Endothelial cell (in vitro differentiated cells): ENCODE data around the gene NSMF. TPM values are rescaled to one million over a fixed set of nuclear protein-coding genes. Genes with fewer than 3 reads are reported as not detected.

Experiments
- DNase-seq: peaks from one replicate; pipeline ENCODE4 v3.0.0; 2021; ENCODE audit warnings: low spot score
- H3K27ac Mint-ChIP-seq: one replicate; pipeline ENCODE4 v1.8.0; 2021; ENCODE audit warnings: mixed read lengths, inconsistent platforms; ENCODE audit not compliant: unreplicated experiment
- H3K27me3 Mint-ChIP-seq: one replicate; pipeline ENCODE4 v1.8.0; 2021; ENCODE audit warnings: mild to moderate bottlenecking, moderate library complexity, mixed read lengths, inconsistent platforms; ENCODE audit not compliant: unreplicated experiment
- H3K36me3 Mint-ChIP-seq: one replicate; pipeline ENCODE4 v1.8.0; 2021; ENCODE audit warnings: mild to moderate bottlenecking, low read depth, mixed read lengths, inconsistent platforms; ENCODE audit not compliant: unreplicated experiment
- H3K4me1 Mint-ChIP-seq: one replicate; pipeline ENCODE4 v1.8.0; 2021; ENCODE audit warnings: mild to moderate bottlenecking, mixed read lengths, inconsistent platforms; ENCODE audit not compliant: unreplicated experiment
- H3K4me3 Mint-ChIP-seq: one replicate; pipeline ENCODE4 v1.8.0; 2021; ENCODE audit warnings: mild to moderate bottlenecking, mixed read lengths, inconsistent platforms; ENCODE audit not compliant: unreplicated experiment
- H3K9me3 Mint-ChIP-seq: one replicate; pipeline ENCODE4 v1.8.0; 2021; ENCODE audit warnings: mixed read lengths, inconsistent platforms; ENCODE audit not compliant: unreplicated experiment
- CTCF ChIP-seq: fragments of 200-600 bp; sonication (generic); IDR thresholded peaks from one replicate; pipeline ENCODE4 v1.5.0; 2021; ENCODE audit warnings: antibody characterized with exemption; ENCODE audit not compliant: unreplicated experiment
- total RNA-seq: library from RNA; stranded (reverse); fragmentation: NEBNext Ultra II Directional; extraction: Animal tissue kit (Norgen Biotek cat#: 25700); gene quantifications from one replicate; pipeline ENCODE4 v1.2.1, GENCODE V29; 2021; ENCODE audit not compliant: unreplicated experiment

The NSMF gene
- total RNA-seq, 1 donor from 2014 or later: 43.0 TPM

GRCh38 chr9:137476856-137477255 is 17.7 kb upstream of the NSMF start:
- Mint-ChIP-seq H3K4me1 (peaks cover 6% of the 10 kb centered on the region), H3K9me3 (peaks cover 4% of the 10 kb centered on the region), H3K27me3 (peaks cover 7% of the 10 kb centered on the region), H3K4me3 (no peak overlapping the region), H3K27ac (no peak overlapping the region), H3K36me3 (peaks cover 22% of the 10 kb centered on the region)
- DNase-seq: no peak
- no peak for TF ChIP-seq CTCF

GRCh38 chr9:137475666-137476065 is 16.5 kb upstream of the NSMF start:
- no peak overlapping the region for H3K27ac Mint-ChIP-seq
- H3K4me3 Mint-ChIP-seq: no peak overlapping the region
- peaks cover 9% of the 10 kb centered on the region for H3K27me3 Mint-ChIP-seq
- H3K4me1 Mint-ChIP-seq: peaks cover 9% of the 10 kb centered on the region
- peaks cover 22% of the 10 kb centered on the region for H3K36me3 Mint-ChIP-seq
- H3K9me3 Mint-ChIP-seq: peaks cover 4% of the 10 kb centered on the region
- TF ChIP-seq CTCF: no peak
- no peak for DNase-seq

GRCh38 chr9:137474271-137474670 is 15.1 kb upstream of the NSMF start:
- Mint-ChIP-seq H3K9me3 (peaks cover 4% of the 10 kb centered on the region), H3K36me3 (peaks cover 19% of the 10 kb centered on the region), H3K4me1 (peaks cover 6% of the 10 kb centered on the region), H3K27ac (no peak overlapping the region), H3K27me3 (peaks cover 5% of the 10 kb centered on the region), H3K4me3 (peak overlapping the region; percentile 3)
- DNase-seq: no peak
- TF ChIP-seq CTCF: no peak

GRCh38 chr9:137470785-137471184 is 11.7 kb upstream of the NSMF start:
- DNase-seq: no peak
- Mint-ChIP-seq H3K27ac (no peak overlapping the region), H3K36me3 (peaks cover 22% of the 10 kb centered on the region)

GRCh38 chr9:137467896-137468295 is 8.8 kb upstream of the NSMF start:
- peaks cover 10% of the 10 kb centered on the region for H3K4me1 Mint-ChIP-seq
- H3K9me3 Mint-ChIP-seq: no peaks in the 10 kb centered on the region
- no peak for DNase-seq
- peaks cover 9% of the 10 kb centered on the region for H3K36me3 Mint-ChIP-seq
- TF ChIP-seq CTCF: no peak
- H3K27me3 Mint-ChIP-seq: peaks cover 8% of the 10 kb centered on the region
- no peak overlapping the region for H3K27ac Mint-ChIP-seq
- H3K4me3 Mint-ChIP-seq: no peak overlapping the region

More at GRCh38 chr9:137470785-137471184, 11.7 kb upstream of the NSMF start:
- no peak overlapping the region for H3K4me3 Mint-ChIP-seq
- peaks cover 10% of the 10 kb centered on the region for H3K4me1 Mint-ChIP-seq
- peaks cover 8% of the 10 kb centered on the region for H3K27me3 Mint-ChIP-seq
- no peak for TF ChIP-seq CTCF
- H3K9me3 Mint-ChIP-seq: peaks cover 3% of the 10 kb centered on the region
